BLaER1 (cell line): ENCODE measurements around the gene FARP2.

Source experiments
- H3K27ac ChIP-seq: shearing (Covaris generic); formaldehyde crosslinking; 2 replicates; pipeline ENCODE4 v1.8.1; 2022
- H3K27me3 ChIP-seq: shearing (Covaris generic); formaldehyde crosslinking; 2 replicates; pipeline ENCODE4 v1.8.1; 2022
- H3K36me3 ChIP-seq: shearing (Covaris generic); formaldehyde crosslinking; 2 replicates; pipeline ENCODE4 v1.8.1; 2022
- H3K4me1 ChIP-seq: shearing (Covaris generic); formaldehyde crosslinking; 2 replicates; pipeline ENCODE4 v1.8.1; 2022
- H3K4me2 ChIP-seq: shearing (Covaris generic); formaldehyde crosslinking; 2 replicates; pipeline ENCODE4 v1.8.1; 2022
- H3K4me3 ChIP-seq: shearing (Covaris generic); formaldehyde crosslinking; 2 replicates; pipeline ENCODE4 v1.8.1; 2022
- H3K9ac ChIP-seq: shearing (Covaris generic); formaldehyde crosslinking; 2 replicates; pipeline ENCODE4 v1.8.1; 2022
- H3K9me3 ChIP-seq: shearing (Covaris generic); formaldehyde crosslinking; 2 replicates; pipeline ENCODE4 v1.8.1; 2022
- H4K20me1 ChIP-seq: shearing (Covaris generic); formaldehyde crosslinking; 2 replicates; pipeline ENCODE4 v1.8.1; 2022
- Cebpa-rat ChIP-seq: shearing (Covaris generic); IDR thresholded peaks from 2 replicates; pipeline ENCODE4 v1.8.1; 2022

Gene FARP2

GRCh38 chr2:241461693-241462677, 105.9 kb downstream of the FARP2 start:
- no peak overlapping the region for H3K4me2 ChIP-seq
- H3K4me1 ChIP-seq: peaks cover 21% of the 10 kb centered on the region
- no peaks in the 10 kb centered on the region for H3K27me3 ChIP-seq
- no peak overlapping the region for H3K27ac ChIP-seq
- no peaks in the 10 kb centered on the region for H3K36me3 ChIP-seq
- H3K9ac ChIP-seq: no peak overlapping the region
- H4K20me1 ChIP-seq: no peaks in the 10 kb centered on the region; the same call in 1 of the 2 replicates
- no peaks in the 10 kb centered on the region for H3K9me3 ChIP-seq
- TF ChIP-seq Cebpa-rat: no peak
- no peak overlapping the region for H3K4me3 ChIP-seq

- Histone ChIP-seq H3K27me3 (no peaks in the 10 kb centered on the region), H3K36me3 (no peaks in the 10 kb centered on the region), H4K20me1 (no peaks in the 10 kb centered on the region; the same call in 1 of the 2 replicates), H3K4me3 (no peak overlapping the region), H3K9me3 (no peaks in the 10 kb centered on the region), H3K4me2 (no peak overlapping the region), H3K9ac (no peak overlapping the region), H3K4me1 (peaks cover 21% of the 10 kb centered on the region), H3K27ac (no peak overlapping the region)
- TF ChIP-seq Cebpa-rat: no peak
These were observed 107.4 kb downstream of the FARP2 start for GRCh38 chr2:241463276-241464135.

GRCh38 chr2:241465543-241465942, 109.5 kb downstream of the FARP2 start:
- Histone ChIP-seq H4K20me1 (no peaks in the 10 kb centered on the region; the same call in 1 of the 2 replicates), H3K4me3 (no peak overlapping the region), H3K9me3 (no peaks in the 10 kb centered on the region), H3K27me3 (no peaks in the 10 kb centered on the region), H3K4me2 (no peak overlapping the region), H3K9ac (no peak overlapping the region), H3K4me1 (peaks cover 2% of the 10 kb centered on the region; the same call in 1 of the 2 replicates), H3K36me3 (no peaks in the 10 kb centered on the region), H3K27ac (no peak overlapping the region)
- no peak for TF ChIP-seq Cebpa-rat

GRCh38 chr2:241466230-241466629, 110.1 kb downstream of the FARP2 start:
- Histone ChIP-seq H3K9me3 (no peaks in the 10 kb centered on the region), H3K36me3 (no peaks in the 10 kb centered on the region), H4K20me1 (no peaks in the 10 kb centered on the region; the same call in 1 of the 2 replicates), H3K27me3 (no peaks in the 10 kb centered on the region), H3K9ac (no peak overlapping the region), H3K4me3 (no peak overlapping the region), H3K4me1 (no peaks in the 10 kb centered on the region), H3K4me2 (no peak overlapping the region), H3K27ac (no peak overlapping the region)
- no peak for TF ChIP-seq Cebpa-rat

GRCh38 chr2:241467777-241468475, 111.8 kb downstream of the FARP2 start:
- Histone ChIP-seq H4K20me1 (no peaks in the 10 kb centered on the region), H3K4me2 (no peak overlapping the region), H3K9ac (no peak overlapping the region), H3K4me3 (no peak overlapping the region), H3K4me1 (no peaks in the 10 kb centered on the region), H3K27ac (no peak overlapping the region), H3K36me3 (no peaks in the 10 kb centered on the region), H3K27me3 (no peaks in the 10 kb centered on the region), H3K9me3 (no peaks in the 10 kb centered on the region)
- TF ChIP-seq Cebpa-rat: no peak

GRCh38 chr2:241468476-241468781, 112.3 kb downstream of the FARP2 start:
- no peak overlapping the region for H3K9ac ChIP-seq
- no peak for TF ChIP-seq Cebpa-rat
- no peak overlapping the region for H3K4me3 ChIP-seq
- H3K36me3 ChIP-seq: no peaks in the 10 kb centered on the region
- no peaks in the 10 kb centered on the region for H4K20me1 ChIP-seq
- no peaks in the 10 kb centered on the region for H3K9me3 ChIP-seq
- H3K4me2 ChIP-seq: no peak overlapping the region
- H3K4me1 ChIP-seq: no peaks in the 10 kb centered on the region
- no peak overlapping the region for H3K27ac ChIP-seq
- no peaks in the 10 kb centered on the region for H3K27me3 ChIP-seq

GRCh38 chr2:241469746-241470145, 113.7 kb downstream of the FARP2 start:
- no peak overlapping the region for H3K4me3 ChIP-seq
- H3K4me1 ChIP-seq: no peaks in the 10 kb centered on the region
- no peak overlapping the region for H3K9ac ChIP-seq
- H3K9me3 ChIP-seq: no peaks in the 10 kb centered on the region
- no peak overlapping the region for H3K4me2 ChIP-seq
- no peaks in the 10 kb centered on the region for H4K20me1 ChIP-seq
- no peaks in the 10 kb centered on the region for H3K36me3 ChIP-seq
- H3K27me3 ChIP-seq: no peaks in the 10 kb centered on the region
- H3K27ac ChIP-seq: no peak overlapping the region
- TF ChIP-seq Cebpa-rat: no peak

- Histone ChIP-seq H3K9ac (no peak overlapping the region), H3K9me3 (no peaks in the 10 kb centered on the region), H3K36me3 (peaks cover 9% of the 10 kb centered on the region; the same call in 1 of the 2 replicates), H3K4me1 (no peaks in the 10 kb centered on the region), H3K4me2 (no peak overlapping the region), H3K4me3 (no peak overlapping the region), H3K27ac (no peak overlapping the region), H3K27me3 (no peaks in the 10 kb centered on the region), H4K20me1 (no peaks in the 10 kb centered on the region)
- no peak for TF ChIP-seq Cebpa-rat
These were observed 117.3 kb downstream of the FARP2 start for GRCh38 chr2:241473399-241473798.

- H3K9ac ChIP-seq: no peak overlapping the region
- H3K27ac ChIP-seq: no peak overlapping the region
- H3K36me3 ChIP-seq: peaks cover 17% of the 10 kb centered on the region; the same call in 1 of the 2 replicates
- no peaks in the 10 kb centered on the region for H3K9me3 ChIP-seq
- no peak overlapping the region for H3K4me2 ChIP-seq
- H4K20me1 ChIP-seq: no peaks in the 10 kb centered on the region
- no peaks in the 10 kb centered on the region for H3K27me3 ChIP-seq
- no peak overlapping the region for H3K4me3 ChIP-seq
- no peaks in the 10 kb centered on the region for H3K4me1 ChIP-seq
- no peak for TF ChIP-seq Cebpa-rat
These were observed 119.2 kb downstream of the FARP2 start for GRCh38 chr2:241475267-241475666.
